ENCODE measurements around the gene ADAM19.

DNA sequence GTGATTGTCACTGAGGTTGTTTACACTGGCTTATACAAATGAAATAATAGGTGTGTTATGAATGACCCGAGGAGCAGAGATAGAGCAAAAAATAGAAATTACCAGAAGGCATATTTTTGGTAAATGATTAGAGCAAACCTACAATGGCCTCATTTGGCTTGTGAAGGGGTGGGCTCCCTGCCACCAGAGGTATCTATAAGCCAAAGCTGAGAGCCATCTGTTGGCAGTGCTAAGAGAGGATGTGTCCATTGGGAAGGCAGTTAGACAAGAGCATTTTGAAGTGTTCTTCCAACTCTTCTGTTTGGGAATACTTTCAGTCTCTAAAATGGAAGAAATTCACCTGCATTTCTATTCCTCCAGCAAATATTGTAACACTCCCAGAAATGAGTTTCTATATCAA is 104.9 kb downstream of the ADAM19 start:
- TF ChIP-seq, protein P1, sequence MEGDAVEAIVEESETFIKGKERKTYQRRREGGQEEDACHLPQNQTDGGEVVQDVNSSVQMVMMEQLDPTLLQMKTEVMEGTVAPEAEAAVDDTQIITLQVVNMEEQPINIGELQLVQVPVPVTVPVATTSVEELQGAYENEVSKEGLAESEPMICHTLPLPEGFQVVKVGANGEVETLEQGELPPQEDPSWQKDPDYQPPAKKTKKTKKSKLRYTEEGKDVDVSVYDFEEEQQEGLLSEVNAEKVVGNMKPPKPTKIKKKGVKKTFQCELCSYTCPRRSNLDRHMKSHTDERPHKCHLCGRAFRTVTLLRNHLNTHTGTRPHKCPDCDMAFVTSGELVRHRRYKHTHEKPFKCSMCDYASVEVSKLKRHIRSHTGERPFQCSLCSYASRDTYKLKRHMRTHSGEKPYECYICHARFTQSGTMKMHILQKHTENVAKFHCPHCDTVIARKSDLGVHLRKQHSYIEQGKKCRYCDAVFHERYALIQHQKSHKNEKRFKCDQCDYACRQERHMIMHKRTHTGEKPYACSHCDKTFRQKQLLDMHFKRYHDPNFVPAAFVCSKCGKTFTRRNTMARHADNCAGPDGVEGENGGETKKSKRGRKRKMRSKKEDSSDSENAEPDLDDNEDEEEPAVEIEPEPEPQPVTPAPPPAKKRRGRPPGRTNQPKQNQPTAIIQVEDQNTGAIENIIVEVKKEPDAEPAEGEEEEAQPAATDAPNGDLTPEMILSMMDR (IDR thresholded peaks at IDR 0.05), result no peak
- TF ChIP-seq POLR2A (IDR thresholded peaks at IDR 0.05), result no peak

Measured in ovary (tissue), 3 donors.